NCI-H1105 treated with DMSO at 0.1 percent for 48 hours (cell line): ENCODE data around the gene SPIRE2.
"Not testable (repeated sequence)": the region's sequence is repeated elsewhere in the genome, so short reads cannot be mapped to it uniquely, and the experiment has no call there.

Experiments
- DNase-seq: peaks from one replicate; lab custom pipeline; 2025; lab: John Stamatoyannopoulos, UW

Gene SPIRE2

GRCh38 chr16:89863741-89864526 lies 35.7 kb downstream of the SPIRE2 start:
- DNase-seq = no peak

DNA sequence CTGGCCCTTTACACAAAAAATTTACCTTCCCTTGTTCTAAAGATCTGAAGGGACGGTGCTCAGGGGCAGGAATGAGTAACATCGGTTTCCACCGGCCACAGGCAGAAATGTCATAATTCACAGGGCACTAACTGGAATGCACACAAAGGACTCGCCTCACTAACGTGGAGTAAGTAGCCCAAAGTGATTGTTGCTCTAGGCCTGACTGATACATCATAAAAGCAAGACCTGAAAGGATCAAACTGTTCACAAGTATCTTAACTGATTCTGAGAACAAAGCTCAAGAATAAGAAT lies 36.2 kb downstream of the SPIRE2 start:
- no peak for DNase-seq

- no peak for DNase-seq
These were observed 39.6 kb downstream of the SPIRE2 start for GRCh38 chr16:89867918-89868317.

- DNase-seq = no peak
These were observed 41.6 kb downstream of the SPIRE2 start for GRCh38 chr16:89869911-89870310.

GRCh38 chr16:89870440-89870839 lies 42.2 kb downstream of the SPIRE2 start:
- no peak for DNase-seq

GRCh38 chr16:89871895-89872294 lies 43.6 kb downstream of the SPIRE2 start:
- DNase-seq = no peak

GRCh38 chr16:89873109-89873971 lies 45.1 kb downstream of the SPIRE2 start, which contains the start of gene TCF25:
Gene TCF25 (plus strand): TSS chr16:89873592. CDS start chr16:89873668, 76 bp downstream.
- peak; percentile 69 for DNase-seq

DNA sequence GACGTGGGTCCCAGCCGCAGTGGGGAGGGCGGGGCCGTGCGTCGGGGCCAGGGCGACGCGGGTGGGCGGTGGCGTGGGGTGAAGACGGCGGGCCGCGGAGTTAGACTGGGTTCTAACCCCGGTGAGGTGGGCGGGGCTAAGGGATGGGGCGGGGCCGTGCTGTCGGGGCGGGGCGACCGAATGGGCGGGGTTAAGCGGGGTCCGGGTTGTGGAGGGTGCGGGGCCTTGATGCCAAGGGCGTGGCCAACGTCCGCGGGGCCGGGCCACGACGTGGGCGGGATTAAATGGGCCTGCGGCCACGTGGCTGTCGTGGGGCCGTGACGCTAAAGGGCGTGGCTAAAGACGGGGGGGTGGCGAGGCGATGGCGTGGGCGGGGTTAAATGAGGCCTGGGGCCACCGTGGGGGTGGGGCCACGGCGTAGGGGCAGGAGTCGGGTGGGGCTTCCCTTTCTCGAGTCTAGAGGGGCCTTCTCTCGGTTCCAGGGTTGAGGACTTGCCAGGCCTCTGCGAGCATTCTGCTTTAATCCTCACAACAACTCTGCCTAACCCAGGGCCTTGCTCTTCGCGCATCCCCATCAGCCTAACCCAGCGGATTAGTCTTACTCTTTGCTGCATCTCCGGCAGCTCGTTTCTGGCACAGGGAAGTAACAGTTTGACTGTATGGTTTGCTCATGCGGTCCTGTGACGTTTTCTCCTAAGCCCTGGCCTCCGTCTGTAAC lies 45.9 kb downstream of the SPIRE2 start:
- DNase-seq = peak; percentile 57

DNA sequence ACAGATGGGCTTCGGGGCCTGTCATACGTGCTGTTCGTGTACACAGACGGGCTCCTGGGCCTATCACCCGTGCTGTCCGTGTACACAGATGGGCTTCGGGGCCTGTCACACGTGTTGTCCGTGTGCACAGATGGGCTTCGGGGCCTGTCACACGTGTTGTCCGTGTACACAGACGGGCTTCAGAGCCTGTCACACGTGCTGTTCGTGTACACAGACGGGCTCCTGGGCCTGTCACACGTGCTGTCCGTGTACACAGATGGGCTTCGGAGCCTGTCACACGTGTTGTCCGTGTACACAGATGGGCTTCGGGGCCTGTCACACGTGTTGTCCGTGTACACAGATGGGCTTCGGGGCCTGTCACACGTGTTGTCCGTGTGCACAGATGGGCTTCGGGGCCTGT lies 50.8 kb downstream of the SPIRE2 start:
- DNase-seq = not testable (repeated sequence)

DNA sequence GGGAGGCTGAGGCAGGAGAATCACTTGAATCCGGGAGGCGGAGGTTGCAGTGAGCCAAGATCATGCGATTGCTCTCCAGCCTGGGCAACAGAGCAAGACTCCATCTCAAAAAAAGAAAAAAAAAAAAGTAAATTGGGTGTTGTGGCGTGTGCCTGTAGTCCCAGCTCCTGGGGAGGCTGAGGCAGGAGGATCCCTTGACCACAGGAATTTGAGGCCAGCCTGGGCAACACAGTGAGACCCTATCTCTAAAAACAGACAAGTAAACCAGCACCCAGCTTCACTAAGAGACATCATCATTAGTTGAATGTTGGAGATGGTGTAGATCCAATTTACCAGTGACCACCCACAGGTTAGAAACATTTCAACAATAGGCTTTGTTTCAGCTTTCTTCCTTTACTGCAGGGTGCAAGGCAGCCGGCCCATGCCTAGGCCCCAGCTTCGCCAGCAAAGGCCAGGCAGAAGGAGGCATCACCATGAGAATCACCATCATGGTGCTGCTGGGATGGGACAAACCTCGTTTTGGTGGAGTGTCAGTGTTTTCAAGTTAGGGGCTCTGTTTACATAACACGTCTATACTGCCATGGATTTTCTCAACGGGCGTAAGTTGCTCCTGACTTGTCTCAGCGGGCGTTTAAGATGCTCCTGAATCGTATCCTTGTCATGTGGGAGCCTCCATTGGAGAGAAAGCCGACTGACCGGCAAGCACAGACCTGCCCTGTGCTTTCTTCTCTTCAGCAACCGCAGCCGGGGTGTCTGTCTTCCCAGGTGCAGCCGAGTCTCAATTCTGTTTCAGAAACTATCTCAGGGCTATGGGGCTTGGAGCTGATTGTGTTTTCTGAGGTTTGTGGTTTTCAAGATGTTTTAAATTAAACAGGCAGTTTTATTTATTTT lies 52.4 kb downstream of the SPIRE2 start:
- DNase-seq = peak; percentile 60

GRCh38 chr16:89881368-89881730 lies 53.1 kb downstream of the SPIRE2 start:
- DNase-seq = no peak

- DNase-seq = no peak
These were observed 55.2 kb downstream of the SPIRE2 start for GRCh38 chr16:89883346-89884040.

- no peak for DNase-seq
These were observed 55.8 kb downstream of the SPIRE2 start for GRCh38 chr16:89884041-89884421.

DNA sequence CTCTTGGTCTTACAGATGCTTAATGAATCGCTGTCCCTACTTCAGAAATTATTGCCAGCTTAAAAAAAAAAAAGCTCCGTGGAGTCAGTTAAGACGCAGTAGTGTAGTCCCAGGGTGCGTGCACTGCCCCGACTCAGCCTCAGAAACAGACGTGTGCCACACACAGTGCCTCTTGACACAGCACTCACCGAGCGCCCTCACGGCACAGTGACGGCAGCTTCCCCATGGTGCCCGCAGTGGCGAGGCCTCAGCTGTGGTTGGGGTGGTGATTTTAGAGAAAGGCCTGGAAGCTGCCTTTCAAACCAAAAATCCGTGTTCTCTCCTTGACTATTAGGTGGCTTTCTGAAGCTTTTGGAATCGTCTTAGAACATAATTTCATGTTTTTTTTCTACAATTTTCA lies 59.0 kb downstream of the SPIRE2 start:
- DNase-seq = no peak

- no peak for DNase-seq
These were observed 61.9 kb downstream of the SPIRE2 start for GRCh38 chr16:89890200-89890599.

DNA sequence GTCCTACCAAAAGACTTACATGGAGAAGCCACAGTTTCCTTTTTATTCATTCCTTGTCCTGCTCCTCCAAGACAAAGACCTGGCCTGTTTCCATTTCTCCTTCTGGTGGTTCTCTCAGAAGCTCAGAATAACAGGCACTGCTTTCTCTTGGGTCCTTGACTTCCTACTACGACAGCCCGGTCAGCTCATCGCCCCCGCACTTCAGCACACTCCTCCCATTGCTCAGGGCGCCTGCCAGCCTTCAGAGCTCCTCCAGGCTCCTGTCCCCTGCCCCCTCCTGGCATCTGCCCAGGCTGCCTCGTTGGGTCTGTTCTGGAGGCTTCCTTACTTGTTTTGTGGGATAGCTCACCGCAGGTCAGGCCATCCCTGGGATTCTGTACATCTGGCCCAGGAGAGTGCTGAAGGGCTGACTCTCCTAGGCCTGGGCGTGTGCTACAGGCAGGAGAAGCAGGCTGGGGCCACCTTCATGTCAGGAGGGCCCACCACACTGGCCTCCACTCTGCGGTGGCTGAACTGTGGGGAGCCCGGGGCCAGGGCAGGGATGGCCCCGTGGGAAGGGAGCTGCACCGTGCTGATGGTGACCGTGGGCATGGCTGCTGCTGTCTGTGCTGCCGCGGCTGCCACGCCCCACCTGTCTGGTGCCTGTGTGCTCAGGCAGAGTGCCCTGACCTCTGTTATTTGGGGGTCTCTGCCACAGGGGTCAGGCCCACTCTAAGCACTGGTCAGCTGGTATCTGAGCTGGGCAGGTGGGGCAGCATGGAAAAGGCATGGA lies 62.8 kb downstream of the SPIRE2 start:
- DNase-seq = no peak

GRCh38 chr16:89892055-89892630 lies 63.9 kb downstream of the SPIRE2 start:
- DNase-seq = no peak

GRCh38 chr16:89892635-89893034 lies 64.4 kb downstream of the SPIRE2 start:
- no peak for DNase-seq

DNA sequence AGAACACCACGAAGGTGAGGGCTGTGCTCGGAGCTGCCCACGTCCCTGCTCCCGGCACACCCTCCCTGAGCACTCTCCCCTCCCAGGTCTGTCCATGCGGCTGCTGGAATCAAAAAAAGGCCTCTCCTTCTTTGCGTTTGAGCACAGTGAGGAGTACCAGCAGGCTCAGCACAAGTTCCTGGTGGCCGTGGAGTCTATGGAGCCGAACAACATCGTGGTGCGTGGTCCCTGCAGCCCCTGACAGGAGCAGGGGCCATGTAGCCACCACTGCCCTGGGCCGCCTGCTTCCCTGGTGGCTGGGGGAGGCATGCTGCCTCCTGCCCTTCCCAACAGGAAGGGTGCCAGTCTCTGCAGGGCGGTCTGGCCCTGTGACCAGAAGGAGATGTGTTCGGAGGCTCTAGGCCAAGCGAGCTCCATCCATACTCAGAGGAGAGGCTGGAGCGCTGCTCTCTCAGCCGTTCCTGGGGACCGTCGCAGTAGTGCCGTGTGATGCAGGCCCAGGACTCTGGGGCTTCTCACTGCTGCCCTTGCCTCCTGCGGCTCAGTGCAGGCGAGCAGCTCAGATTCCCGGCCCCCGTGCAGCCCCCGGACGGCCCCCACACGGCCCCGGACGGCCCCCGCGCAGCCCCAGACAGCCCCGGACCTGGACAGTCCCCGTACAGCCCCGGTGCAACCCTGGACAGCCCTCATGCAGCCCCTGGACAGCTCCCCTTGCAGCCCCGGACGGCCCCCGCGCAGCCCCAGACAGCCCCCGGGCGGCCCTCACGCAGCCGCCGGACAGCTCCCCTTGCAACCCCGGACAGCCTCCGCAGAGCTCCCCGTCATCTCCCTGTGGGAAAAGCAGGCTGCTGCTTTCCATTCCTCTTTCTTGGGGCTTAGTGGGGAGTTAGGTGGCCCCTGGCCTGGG lies 65.6 kb downstream of the SPIRE2 start:
- no peak for DNase-seq
